Sigmoid colon (tissue), 4 donors: ENCODE measurements around the gene RXRA.

ENCODE experiments used
- CTCF ChIP-seq, 4 experiments: fragments of 450-650 bp in 3 of 4; fragments of 200-600 bp in 1 of 4; IDR thresholded peaks; one replicate each; pipeline ENCODE4 v1.5.1; 2016 to 2019; ENCODE audit warnings: antibody characterized with exemption in 4 of 4, mild to moderate bottlenecking in 3 of 4, moderate library complexity in 2 of 4
- EP300 ChIP-seq, 4 donors: sonication (generic); formaldehyde crosslinking; IDR thresholded peaks; one replicate each; pipeline ENCODE4 v1.6.1; 2017; ENCODE audit warnings: antibody characterized with exemption in 4 of 4

- no peak for TF ChIP-seq CTCF (IDR thresholded peaks at IDR 0.05)
- TF ChIP-seq EP300 (IDR thresholded peaks at IDR 0.05), result no peak
Observed at GRCh38 chr9:134454476-134454857, 128.2 kb downstream of the RXRA start.
